Erythroblast (primary cell): ENCODE results near the gene TRMT11.

ENCODE experiments used
- GATA1 ChIP-seq: IDR thresholded peaks from 2 replicates; pipeline ENCODE4 v1.6.1; 2011; ENCODE audit warnings: low read depth, mild to moderate bottlenecking, control low read depth, low read length, moderate library complexity
- POLR2A ChIP-seq: IDR thresholded peaks from 2 replicates; pipeline ENCODE4 v1.6.1; 2011; ENCODE audit warnings: mild to moderate bottlenecking, low read length

DNA sequence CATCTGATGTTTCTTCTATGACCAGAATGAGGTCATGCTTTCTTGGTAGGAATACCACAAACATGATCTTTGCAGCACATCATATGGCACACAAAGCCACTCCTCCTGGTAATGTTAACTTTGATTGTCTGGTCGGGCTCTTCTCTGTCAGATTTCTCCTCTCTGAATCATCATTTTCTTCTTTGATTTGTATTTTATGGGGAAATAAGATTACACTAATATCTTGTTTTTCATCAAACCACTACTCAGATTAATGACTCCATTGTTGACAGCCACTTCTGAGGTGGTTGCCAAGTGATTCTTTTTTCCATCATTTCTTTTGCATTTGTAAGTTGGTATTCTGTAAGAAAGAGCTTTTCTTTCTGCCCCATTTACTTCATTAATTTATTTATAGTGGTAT, 29.5 kb downstream of the TRMT11 start:
- TF ChIP-seq POLR2A (no peak), GATA1 (no peak)
